ENCODE measurements around the gene LRRC25.
A peak's percentile ranks its signal among the peaks of the same experiment; 100 is the strongest.
"Not testable (repeated sequence)": the region's sequence is repeated elsewhere in the genome, so short reads cannot be mapped to it uniquely, and the experiment has no call there.

LRRC25 gene

DNA sequence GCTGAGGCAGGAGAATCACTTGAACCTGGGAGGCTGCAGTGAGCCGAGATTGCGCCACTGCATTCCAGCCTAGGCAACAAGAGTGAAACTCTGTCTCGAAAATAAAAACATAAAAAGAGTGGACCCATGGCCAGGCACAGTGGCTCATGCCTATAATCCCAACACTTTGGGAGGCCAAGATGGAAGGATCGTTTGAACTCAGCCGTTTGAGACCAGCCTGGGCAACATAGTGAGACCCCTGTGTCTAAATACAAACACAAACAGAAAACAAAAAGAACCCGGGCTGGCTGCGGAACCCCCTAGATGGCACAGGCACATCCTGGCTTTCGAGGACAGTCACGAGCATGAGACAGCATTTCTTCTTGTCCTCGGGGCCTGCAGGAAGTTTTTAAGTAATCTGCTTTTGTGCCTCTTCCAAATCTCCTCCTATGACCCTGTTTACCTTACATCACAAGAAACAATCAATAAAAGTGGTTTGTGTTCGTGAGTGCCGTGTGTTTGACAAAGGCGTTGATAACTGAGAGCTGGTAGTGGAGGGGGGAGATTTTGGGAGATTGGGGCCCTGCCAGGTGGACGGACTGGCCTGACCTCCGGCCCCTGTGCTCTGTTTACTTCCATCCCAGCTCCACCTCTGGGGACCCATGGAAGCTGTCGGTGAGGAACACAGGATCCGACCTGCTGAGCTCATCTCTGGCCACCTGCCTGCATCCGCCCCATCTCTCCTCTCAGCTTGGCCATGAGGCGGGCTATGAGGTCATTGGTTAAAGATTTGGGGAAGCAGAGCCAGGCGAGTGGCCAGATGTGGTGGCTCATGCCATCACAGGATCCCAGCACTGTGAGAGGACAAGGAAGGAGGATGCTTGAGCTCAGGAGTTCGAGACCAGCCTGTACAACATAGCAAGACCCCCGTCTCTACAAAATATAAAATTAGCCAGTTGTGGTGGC, 17.3 kb downstream of the LRRC25 start:
- DNase-seq (ENCODE audit: low spot score): peak; percentile 82

DNA sequence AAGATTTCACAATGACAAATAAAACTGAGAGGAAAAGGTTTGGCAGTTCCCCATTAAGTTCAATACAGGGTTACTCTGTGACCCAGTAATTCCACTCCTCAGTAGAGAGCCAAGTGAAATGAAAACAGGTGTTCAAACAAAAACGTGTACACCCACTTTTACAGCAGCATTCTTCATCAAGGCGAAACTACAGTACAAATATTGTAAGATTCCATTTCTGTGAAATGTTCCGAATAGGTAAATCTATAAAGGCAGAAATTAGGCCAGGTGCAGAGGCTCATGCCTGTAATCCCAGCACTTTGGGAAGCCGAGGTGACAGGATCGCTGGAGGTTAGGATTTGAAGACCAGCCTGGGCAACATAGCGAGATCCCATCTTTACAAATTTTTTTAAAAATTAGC, 20.4 kb downstream of the LRRC25 start:
- DNase-seq (ENCODE audit: low spot score): no peak

DNA sequence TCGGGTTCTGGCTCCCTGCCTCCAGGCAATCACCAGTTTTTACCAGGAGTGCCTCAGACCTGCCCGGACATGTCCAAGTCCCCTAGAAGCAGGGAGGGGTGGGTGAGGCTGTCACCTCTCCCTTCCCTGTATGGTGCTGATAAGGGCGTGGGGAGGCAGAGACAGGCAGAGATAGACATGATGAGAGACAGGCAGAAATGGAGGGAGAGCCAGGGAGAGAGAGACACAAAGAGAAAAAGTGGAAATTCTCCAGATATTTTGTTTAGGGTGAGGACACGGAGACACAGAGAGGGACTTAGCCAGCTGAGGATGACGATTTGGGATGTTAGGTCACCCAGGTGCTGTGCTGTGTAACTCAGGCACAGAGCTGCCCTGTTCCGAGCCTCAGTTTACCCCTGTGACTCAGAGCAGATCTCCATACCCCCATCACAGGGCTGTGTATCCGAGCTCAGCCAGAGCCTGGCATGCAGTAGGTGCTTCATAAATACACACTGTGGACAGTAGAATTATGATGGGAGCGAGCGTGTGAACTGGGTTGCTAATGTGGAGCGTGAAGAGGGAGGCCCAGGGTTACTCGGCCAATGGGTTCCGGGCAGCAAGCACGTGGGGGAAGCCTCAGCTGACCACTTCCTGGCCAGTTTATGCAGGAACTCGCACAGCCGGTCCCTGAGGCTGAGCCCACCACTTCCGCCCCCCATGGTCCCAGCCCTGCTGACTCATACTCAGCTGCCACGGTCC, 23.4 kb downstream of the LRRC25 start:
- DNase-seq (ENCODE audit: low spot score): peak; percentile 87

DNA sequence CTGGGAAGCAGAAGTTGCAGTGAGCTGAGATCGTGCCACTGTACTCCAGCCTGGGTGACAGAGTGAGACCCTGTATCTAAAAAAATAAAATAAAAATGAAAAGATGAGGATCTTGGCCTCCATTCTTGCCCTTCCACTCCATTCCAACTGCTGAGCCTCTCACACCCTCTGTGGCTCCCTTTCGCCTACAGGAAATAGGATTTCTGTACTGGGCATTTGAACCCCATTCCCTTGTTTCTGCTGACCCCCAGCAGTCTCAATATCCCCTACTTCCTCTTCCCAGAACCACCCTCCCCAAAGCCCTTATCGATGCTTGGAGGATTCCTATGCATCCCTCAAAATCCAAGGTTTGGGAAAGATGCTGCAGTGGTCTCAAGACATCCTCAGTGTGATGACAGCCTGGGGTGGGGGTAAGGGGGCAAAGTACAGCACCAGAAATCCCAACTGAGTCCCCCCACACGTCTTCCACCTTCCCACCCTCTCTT, 24.0 kb downstream of the LRRC25 start:
- DNase-seq (ENCODE audit: low spot score): no peak

DNA sequence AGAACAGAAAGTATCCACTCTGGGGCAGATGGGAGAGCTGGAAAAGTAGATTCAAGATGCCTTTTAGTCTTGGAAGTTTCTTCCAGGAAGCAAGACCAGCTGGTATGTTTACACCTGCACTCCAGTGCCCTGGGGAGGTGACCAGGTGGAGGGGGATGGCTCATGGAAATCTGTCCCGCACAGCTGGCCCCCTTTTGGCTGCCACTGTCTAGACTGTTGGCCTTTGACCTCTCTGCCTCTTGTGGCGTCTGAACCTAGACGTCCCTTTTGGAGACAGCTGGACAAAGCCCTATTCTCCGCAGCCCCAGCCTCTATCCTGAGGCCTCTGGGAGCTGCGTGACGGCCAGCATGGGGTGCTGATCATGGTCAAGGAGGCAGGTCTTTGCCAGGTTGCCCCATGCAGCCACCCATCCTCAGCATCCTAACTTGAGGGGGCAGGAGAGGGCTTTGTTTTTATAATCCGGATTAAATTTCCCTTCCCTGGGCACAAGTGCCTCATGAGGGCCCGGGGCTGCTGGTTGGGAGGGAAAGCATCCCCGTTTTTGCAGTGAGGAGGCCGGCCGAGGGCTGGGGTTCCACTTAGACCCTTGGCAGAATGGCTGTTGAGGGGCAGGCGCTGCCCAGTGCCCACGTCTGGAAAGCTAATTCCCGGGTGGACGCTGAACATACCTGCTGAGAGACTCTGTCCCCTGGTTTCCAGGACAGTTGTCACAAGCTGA, 28.8 kb downstream of the LRRC25 start:
- no peak for DNase-seq (ENCODE audit: low spot score)

DNA sequence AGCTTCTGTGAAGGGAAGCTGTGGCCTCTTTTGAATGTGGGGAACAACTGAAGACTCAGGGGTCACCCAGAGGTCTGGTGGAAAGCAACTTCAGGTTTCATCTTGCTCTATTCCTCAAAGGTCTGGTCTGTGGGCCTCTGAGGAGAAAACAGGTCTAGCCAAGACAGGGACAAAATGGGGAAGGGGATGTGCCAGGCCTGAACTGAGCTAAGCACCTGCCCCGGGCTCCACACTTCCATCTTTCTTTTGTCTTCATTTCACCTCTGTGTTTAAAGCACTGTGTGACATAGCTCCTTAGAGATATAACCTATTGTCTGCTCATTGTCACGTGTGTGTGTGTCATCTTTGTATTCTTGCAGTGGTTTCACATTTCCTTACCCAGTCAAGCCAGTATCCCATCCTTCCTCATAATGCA, 31.4 kb downstream of the LRRC25 start:
- no peak for DNase-seq (ENCODE audit: low spot score)

DNA sequence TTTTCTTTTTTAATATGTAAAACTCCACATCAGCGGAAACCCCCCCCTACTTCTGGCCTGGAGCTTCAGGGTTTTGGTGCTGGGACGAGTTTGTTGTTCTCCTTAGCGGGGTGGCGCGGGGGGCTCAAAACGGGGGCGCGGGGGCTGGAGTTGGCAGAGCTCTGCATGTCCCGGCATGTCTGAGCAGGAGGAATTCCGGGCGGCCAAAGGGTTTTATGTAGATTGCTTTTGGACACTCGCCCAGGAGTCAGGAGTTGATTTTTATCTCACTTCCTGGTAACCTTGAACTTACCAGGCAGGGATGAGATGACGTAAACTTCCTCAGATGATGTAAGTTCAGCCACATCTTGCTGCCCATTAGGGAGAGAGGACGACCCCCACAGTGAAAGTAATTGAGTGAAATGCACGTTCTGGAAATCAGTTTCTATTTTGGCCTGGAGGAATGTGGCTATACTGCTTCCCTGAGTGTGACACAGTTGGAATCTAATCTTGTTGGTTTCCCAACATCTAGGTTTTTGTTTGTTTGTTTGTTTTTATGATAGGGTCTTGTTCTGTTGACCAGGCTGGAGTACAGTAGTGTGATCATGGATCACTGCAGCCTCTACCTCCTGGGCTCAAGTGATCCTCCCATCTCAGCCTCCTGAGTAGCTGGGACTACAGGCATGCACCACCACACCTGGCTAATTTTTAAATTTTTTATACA, 32.4 kb downstream of the LRRC25 start:
- peak; percentile 76 for DNase-seq (ENCODE audit: low spot score)

DNA sequence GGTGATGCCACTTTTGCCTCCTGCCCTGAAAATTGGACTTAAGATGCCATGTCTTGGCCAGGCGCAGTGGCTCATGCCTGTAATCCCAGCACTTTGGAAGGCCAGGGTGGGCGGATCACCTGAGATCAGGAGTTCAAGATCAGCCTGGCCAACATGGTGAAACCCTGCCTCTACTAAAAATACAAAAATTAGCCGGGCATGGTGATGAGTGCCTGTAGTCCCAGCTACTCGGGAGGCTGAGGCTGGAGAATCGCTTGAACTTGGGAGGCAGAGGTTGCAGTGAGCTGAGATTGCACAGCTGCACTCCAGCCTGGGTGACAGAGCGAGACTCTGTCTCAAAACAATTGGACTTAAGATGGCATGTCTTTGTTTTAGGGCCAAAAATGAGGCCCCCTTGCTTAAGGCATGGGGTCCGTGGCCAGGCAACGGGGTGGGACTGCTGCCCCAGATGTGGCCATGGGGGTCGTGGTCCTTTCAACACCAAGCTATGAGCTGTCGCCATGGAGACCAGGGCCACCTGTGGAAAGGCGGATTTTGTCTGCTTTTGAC, 33.1 kb downstream of the LRRC25 start:
- not testable (repeated sequence) for DNase-seq (ENCODE audit: low spot score)

DNA sequence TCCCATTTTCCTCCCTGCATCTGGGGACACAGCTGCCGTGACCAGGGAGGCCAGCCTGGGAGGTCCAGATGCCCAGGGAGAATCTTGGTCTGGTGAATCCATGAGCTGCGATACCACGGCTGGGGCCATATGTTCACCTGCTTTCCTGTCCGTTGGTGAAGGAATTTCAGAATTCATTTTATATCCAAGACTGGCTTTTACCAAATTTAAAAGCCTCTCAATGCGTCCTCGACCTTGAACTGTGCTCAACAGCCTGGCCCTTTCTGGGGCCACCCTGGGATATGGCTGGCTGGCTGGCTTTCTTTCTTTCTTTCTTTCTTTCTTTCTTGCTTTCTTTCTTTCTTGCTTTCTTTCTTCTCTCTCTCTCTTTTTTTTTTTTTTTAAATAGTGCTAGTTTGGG, 33.6 kb downstream of the LRRC25 start:
- DNase-seq (ENCODE audit: low spot score): no peak

DNA sequence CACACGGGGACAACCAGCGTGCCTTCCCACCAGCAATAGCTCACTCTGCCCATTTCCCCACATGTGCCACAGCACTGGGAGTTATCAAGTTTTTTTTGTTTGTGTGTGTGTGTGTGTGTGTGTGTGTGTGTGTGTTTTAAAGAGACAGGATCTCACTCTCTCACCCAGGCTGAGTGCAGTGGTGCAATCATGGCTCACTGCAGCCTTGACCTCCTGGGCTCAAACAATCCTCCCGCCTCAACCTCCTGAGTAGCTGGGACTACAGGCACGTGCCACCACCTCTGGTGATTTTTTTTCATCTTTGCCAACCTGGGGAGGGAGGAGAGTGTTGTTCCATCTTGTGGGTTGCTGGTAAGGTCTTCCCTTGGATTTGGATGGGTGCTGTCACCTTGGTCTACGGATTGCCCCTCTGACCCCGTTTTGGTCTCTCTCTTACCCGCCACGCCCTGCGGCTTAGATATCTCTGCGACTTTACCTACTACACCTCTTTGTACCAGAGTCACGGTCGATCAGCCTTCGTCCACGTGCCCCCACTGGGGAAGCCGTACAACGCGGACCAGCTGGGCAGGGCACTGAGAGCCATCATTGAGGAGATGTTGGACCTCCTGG, 34.4 kb downstream of the LRRC25 start:
- DNase-seq (ENCODE audit: low spot score): no peak

DNA sequence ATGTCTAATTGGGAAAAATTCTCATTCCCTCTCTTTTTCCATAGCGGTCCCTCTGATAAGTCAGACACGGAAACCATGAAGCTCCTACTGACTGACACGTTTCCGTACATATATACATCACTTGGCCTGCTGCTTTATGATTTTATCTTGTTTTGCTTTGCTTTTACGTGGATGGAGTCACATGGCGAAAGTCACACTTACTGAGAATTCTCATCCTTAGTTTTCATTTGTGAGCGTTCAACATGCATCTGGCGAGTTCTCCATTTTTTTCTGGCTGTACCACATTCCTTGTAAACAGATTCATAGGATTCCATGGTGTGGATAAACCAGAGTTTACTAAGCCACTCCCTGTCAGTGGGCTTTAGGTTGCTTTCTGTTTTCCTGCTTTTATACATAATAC, 35.8 kb downstream of the LRRC25 start:
- no peak for DNase-seq (ENCODE audit: low spot score)

DNA sequence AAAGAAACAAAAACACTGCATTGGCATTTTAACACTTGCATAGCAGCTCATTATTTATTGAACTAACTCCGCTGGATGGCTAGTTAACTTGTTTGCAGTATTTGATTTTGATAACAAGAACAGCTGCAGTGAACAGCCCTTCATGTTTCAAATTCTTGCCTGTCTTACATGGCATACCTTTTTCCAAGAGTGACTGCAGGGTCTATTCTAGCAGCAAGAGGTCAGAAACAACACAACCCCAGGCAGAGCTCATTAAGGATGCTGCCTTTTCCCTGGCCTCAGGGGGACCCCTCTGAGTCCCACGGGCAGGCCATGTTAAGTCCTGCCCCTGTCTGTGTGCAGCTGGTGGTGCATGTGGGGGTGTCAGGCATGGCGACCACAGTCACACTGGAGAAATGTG, 40.4 kb downstream of the LRRC25 start:
- no peak for DNase-seq (ENCODE audit: low spot score)

DNA sequence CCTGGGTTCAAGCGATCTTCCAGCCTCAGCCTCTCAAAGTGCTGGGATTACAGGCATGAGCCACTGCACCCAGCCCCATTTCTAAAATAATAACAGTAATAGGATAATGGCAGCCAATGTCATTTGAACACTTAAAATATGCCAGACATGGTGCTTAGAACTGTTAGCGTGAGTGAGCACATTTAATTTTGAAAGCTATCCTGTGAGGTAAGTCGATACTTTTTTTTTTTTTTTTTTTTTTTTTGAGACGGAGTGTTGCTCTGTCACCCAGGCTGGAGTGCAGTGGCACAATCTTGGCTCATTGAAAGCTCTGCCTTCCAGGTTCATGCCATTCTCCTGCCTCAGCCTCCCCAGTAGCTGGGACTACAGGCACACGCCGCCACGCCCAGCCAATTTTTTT, 42.7 kb downstream of the LRRC25 start:
- DNase-seq (ENCODE audit: low spot score): not testable (repeated sequence)

DNA sequence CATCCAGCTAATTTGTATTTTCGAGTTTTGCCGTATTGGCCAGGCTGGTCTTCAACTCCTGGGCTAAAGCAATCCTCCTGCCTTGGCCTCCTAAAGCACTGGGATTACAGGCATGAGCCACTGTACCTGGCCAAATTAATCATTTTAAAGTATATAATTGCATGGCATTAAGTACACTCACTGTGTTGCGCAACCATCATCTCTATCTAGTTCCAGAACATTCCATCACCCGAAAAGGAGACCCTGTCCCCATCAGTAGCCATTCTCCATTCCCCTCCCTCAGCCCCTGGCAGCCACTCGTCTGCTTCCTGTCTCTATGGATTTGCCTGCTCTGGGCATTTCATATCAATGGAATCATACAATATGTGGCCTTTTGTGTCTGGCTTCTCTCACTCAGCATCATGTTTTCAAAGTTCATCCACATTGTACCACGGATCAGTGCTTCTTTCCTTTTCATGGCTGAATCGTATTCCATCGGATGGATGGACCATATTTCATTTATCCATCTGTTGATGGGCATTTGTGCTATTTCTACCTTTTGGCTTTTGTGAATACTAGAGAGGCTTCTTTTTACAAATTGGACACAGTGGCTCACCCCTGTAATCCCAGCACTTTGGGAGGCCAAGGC, 43.9 kb downstream of the LRRC25 start:
- DNase-seq (ENCODE audit: low spot score): no peak

DNA sequence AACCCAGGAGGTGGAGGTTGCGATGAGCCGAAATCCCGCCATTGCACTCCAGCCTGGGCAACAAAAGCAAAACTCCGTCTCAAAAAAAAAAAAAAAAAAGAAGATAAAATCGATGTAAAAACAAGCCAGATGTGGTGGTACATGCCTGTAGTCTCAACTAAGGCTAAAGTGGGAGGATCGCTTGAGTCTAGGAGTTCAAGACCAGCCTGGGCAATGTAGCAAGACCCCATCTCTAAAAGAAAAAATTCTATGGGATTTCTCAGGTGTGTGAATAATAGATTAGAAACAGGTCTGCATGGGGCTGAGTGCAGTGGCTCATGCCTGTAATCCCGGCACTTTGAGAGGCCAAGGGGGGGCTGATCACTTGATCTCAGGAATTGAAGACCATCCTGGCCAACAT, 45.9 kb downstream of the LRRC25 start:
- no peak for DNase-seq (ENCODE audit: low spot score)

DNA sequence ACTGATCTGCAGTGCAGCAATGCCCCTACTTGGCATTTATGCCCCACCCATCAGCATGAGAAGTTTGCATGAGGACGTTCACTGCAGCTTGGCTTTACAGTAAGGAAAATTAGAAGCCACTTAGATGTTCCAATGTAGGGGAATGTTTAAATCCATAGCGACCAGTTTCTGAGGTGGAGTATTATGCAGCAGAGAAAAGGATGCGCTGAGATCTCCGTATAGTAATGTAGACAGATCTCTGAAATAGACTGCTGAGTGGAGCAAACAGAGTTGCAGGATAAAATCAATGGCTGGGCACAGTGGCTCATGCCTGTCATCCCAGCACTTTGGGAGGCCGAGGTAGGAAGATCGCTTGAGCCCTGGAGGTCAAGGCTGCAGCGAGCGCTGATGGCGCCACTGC, 46.9 kb downstream of the LRRC25 start:
- no peak for DNase-seq (ENCODE audit: low spot score)

DNA sequence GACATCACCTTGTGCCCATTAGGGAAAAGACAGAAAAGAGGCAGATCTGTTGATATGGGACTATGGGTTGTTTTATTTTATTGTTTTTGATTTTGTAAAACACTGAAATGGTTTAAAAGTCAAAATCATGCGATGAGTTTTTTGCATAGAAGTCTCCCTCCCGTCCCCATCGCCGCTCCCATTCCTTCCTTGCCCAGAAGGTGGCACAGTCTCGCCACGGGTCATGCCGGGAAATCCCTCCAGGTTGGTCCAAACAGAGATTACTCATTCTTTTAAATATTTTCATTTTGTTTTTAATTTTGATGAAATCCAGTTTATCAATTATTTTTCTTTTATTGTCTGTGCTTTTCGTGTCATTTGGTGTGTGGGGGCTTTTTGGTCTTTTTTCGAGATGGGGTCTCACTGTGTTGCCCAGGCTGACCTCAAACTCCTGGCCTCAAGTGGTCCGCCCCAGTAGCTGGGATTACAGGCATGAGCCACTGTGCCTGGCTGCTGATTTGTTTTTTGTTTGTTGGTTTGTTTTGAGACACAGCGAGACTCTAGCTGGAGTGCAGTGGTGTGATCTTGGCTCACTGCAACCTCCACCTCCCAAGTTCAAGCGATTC, 47.8 kb downstream of the LRRC25 start:
- no peak for DNase-seq (ENCODE audit: low spot score)

DNA sequence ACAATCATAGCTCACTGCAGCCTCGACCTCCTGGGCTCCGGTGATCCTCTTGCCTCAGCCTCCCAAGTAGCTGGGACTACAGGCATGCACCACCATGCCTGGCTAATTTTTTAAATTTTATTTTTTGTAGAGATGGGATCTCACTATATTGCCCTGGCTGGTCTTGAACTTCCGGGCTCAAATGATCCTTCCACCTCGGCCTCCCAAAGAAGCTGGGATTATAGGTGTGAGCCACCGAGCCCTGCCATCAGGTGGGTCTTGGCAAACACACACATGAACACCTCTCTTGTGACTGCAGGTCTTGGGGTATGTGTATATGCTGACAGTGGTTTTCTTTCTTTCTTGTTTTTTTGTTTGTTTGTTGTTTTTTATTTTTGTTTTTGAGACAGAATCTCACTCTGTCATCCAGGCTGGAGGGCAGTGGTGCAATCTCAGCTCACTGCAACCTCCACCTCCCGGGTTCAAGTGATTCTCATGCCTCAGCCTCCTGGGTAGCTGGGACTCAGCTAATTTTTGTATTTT, 48.5 kb downstream of the LRRC25 start:
- not testable (repeated sequence) for DNase-seq (ENCODE audit: low spot score)

DNA sequence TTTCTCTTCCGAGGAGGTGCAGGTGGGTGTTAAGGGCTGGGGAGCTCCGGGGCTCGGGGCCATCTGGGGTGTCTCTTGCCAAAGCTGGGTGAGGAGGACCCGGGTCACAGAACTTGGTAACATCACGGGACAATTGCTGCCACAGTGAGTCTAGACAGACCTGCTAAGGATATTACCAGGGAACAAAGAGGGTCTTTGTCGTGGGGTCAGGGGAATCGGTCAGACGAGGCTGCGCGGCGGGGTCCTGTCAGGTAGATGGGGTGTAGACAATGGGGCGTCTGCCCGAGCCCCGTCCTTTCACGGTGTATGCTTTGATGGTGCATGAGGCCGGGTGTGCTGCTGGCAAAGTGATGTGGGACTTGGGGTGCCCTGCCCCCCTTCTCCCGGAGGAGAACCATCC, 49.3 kb downstream of the LRRC25 start:
- DNase-seq (ENCODE audit: low spot score): no peak

DNA sequence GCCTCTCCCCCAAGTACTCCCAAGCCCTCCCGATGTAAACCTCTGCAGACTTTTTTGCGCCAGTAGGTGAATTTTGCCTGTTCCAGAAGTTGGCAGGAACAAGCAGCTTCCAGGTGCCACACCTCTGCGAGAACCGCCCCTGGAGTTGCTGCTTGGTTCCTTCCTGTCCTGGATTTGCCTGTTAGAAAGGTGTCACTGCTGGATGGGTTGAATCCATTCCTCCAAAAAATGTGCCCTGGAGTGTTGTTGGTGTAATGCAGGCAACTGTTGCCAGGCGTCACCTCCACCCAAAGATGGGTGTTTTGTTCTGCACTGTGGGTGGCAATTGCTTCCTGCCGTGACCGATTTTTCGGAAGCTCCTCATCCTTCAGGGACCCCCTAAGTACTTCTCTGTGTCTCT, 51.3 kb downstream of the LRRC25 start:
- no peak for DNase-seq (ENCODE audit: low spot score)

Data from left forelimb (tissue), 1 donor.